ENCODE measurements around the gene SEC11A.

Gene SEC11A

GRCh38 chr15:84715441-84716035, 401 bp downstream of the SEC11A start:
- TF ChIP-seq ZBTB7A (IDR thresholded peaks at IDR 0.05; ENCODE audit: low read depth) = no peak
- no peak for TF ChIP-seq MAX (IDR thresholded peaks at IDR 0.05)
- TF ChIP-seq TAF1 (IDR thresholded peaks at IDR 0.05; ENCODE audit: low read depth) = no peak
- TF ChIP-seq REST (IDR thresholded peaks at IDR 0.05; ENCODE audit: low read depth) = no peak
- TF ChIP-seq EGR1 (IDR thresholded peaks at IDR 0.05) = no peak
- no peak for TF ChIP-seq TCF12 (IDR thresholded peaks at IDR 0.05; ENCODE audit: low read depth)
- TF ChIP-seq YY1 (IDR thresholded peaks at IDR 0.05; ENCODE audit: low read depth) = no peak
- no peak for TF ChIP-seq EP300 (IDR thresholded peaks at IDR 0.05; ENCODE audit: borderline replicate concordance)
- no peak for TF ChIP-seq RAD21 (IDR thresholded peaks at IDR 0.05; ENCODE audit: low read depth)

GRCh38 chr15:84714821-84715220, 1.1 kb downstream of the SEC11A start:
- TF ChIP-seq RAD21 (IDR thresholded peaks at IDR 0.05; ENCODE audit: low read depth) (no peak), TAF1 (IDR thresholded peaks at IDR 0.05; ENCODE audit: low read depth) (no peak), EGR1 (IDR thresholded peaks at IDR 0.05) (no peak), CEBPB (IDR thresholded peaks at IDR 0.05) (no peak), TEAD4 (IDR thresholded peaks at IDR 0.05) (no peak), REST (IDR thresholded peaks at IDR 0.05; ENCODE audit: low read depth) (no peak), NFIC (IDR thresholded peaks at IDR 0.05) (no peak), FOXM1 (IDR thresholded peaks at IDR 0.05; ENCODE audit: borderline replicate concordance, low read depth) (no peak), MAX (IDR thresholded peaks at IDR 0.05) (no peak), USF1 (IDR thresholded peaks at IDR 0.05) (no peak), TCF12 (IDR thresholded peaks at IDR 0.05; ENCODE audit: low read depth) (no peak), CREB1 (IDR thresholded peaks at IDR 0.05; ENCODE audit: low read depth) (no peak), YY1 (IDR thresholded peaks at IDR 0.05; ENCODE audit: low read depth) (no peak), ZBTB7A (IDR thresholded peaks at IDR 0.05; ENCODE audit: low read depth) (no peak), EP300 (IDR thresholded peaks at IDR 0.05; ENCODE audit: borderline replicate concordance) (no peak)

GRCh38 chr15:84714372-84714771, 1.6 kb downstream of the SEC11A start:
- TF ChIP-seq TAF1 (IDR thresholded peaks at IDR 0.05; ENCODE audit: low read depth) = no peak
- TF ChIP-seq FOXM1 (IDR thresholded peaks at IDR 0.05; ENCODE audit: borderline replicate concordance, low read depth) = no peak
- TF ChIP-seq REST (IDR thresholded peaks at IDR 0.05; ENCODE audit: low read depth) = no peak
- TF ChIP-seq CEBPB (IDR thresholded peaks at IDR 0.05) = no peak
- no peak for TF ChIP-seq MAX (IDR thresholded peaks at IDR 0.05)
- TF ChIP-seq EGR1 (IDR thresholded peaks at IDR 0.05) = no peak
- no peak for TF ChIP-seq USF1 (IDR thresholded peaks at IDR 0.05)
- TF ChIP-seq EP300 (IDR thresholded peaks at IDR 0.05; ENCODE audit: borderline replicate concordance) = no peak
- no peak for TF ChIP-seq CREB1 (IDR thresholded peaks at IDR 0.05; ENCODE audit: low read depth)
- TF ChIP-seq TCF12 (IDR thresholded peaks at IDR 0.05; ENCODE audit: low read depth) = no peak
- TF ChIP-seq RAD21 (IDR thresholded peaks at IDR 0.05; ENCODE audit: low read depth) = no peak
- no peak for TF ChIP-seq ZBTB7A (IDR thresholded peaks at IDR 0.05; ENCODE audit: low read depth)
- no peak for TF ChIP-seq NFIC (IDR thresholded peaks at IDR 0.05)
- no peak for TF ChIP-seq YY1 (IDR thresholded peaks at IDR 0.05; ENCODE audit: low read depth)
- no peak for TF ChIP-seq TEAD4 (IDR thresholded peaks at IDR 0.05)

- TF ChIP-seq CREB1 (IDR thresholded peaks at IDR 0.05; ENCODE audit: low read depth) = no peak
- TF ChIP-seq ZBTB7A (IDR thresholded peaks at IDR 0.05; ENCODE audit: low read depth) = no peak
- TF ChIP-seq FOXM1 (IDR thresholded peaks at IDR 0.05; ENCODE audit: borderline replicate concordance, low read depth) = no peak
- no peak for TF ChIP-seq EP300 (IDR thresholded peaks at IDR 0.05; ENCODE audit: borderline replicate concordance)
- no peak for TF ChIP-seq RAD21 (IDR thresholded peaks at IDR 0.05; ENCODE audit: low read depth)
- TF ChIP-seq EGR1 (IDR thresholded peaks at IDR 0.05) = no peak
- TF ChIP-seq NFIC (IDR thresholded peaks at IDR 0.05) = no peak
- TF ChIP-seq TEAD4 (IDR thresholded peaks at IDR 0.05) = no peak
- no peak for TF ChIP-seq REST (IDR thresholded peaks at IDR 0.05; ENCODE audit: low read depth)
- no peak for TF ChIP-seq YY1 (IDR thresholded peaks at IDR 0.05; ENCODE audit: low read depth)
- TF ChIP-seq TCF12 (IDR thresholded peaks at IDR 0.05; ENCODE audit: low read depth) = no peak
- TF ChIP-seq MAX (IDR thresholded peaks at IDR 0.05) = no peak
- TF ChIP-seq USF1 (IDR thresholded peaks at IDR 0.05) = no peak
- TF ChIP-seq TAF1 (IDR thresholded peaks at IDR 0.05; ENCODE audit: low read depth) = no peak
- no peak for TF ChIP-seq CEBPB (IDR thresholded peaks at IDR 0.05)
Observed at GRCh38 chr15:84703808-84704207, 12.1 kb downstream of the SEC11A start.
